GM12878 (cell line): ENCODE measurements around the gene BICD1. TPM values are rescaled to one million over a fixed set of nuclear protein-coding genes. Genes with fewer than 3 reads are reported as not detected.

ENCODE experiments used
- ASH2L ChIP-seq: fragments of 300-600, 200-600 bp; sonication (generic); IDR thresholded peaks from 2 replicates; pipeline ENCODE4 v1.6.1; 2017; ENCODE audit warnings: low read depth, mild to moderate bottlenecking, borderline replicate concordance
- BCL11A ChIP-seq: IDR thresholded peaks from 2 replicates; pipeline ENCODE4 v1.6.1; 2011; ENCODE audit warnings: low read depth, low read length
- CREB1 ChIP-seq: IDR thresholded peaks from 2 replicates; pipeline ENCODE4 v1.6.1; 2012; ENCODE audit warnings: low read depth, mild to moderate bottlenecking, inconsistent platforms
- CTCF ChIP-seq, 3 experiments: IDR thresholded peaks in 2 of 3; conservative IDR thresholded peaks in 1 of 3; 2 replicates each; pipeline ENCODE4 v1.5.1; 2011; ENCODE audit warnings: low read depth in 3 of 3, low read length in 3 of 3, mild to moderate bottlenecking in 3 of 3, control low read depth in 2 of 3, moderate library complexity in 2 of 3, inconsistent platforms in 1 of 3, mixed read lengths in 1 of 3; ENCODE audit not compliant: control insufficient read depth in 2 of 3, insufficient read depth in 1 of 3; ENCODE audit errors: extremely low read depth in 1 of 3
- E4F1 ChIP-seq: fragments of 450-650 bp; IDR thresholded peaks from 2 replicates; pipeline ENCODE4 v1.6.1; 2018; ENCODE audit warnings: borderline replicate concordance, mild to moderate bottlenecking; ENCODE audit not compliant: partially characterized antibody
- KAT2A ChIP-seq: conservative IDR thresholded peaks from 2 replicates; pipeline ENCODE4 v1.6.1; 2011; ENCODE audit warnings: low read depth, low read length; ENCODE audit not compliant: control insufficient read depth
- MYC ChIP-seq: IDR thresholded peaks from 2 replicates; pipeline ENCODE4 v1.6.1; 2011; ENCODE audit warnings: mild to moderate bottlenecking, low read length, moderate library complexity, inconsistent platforms; ENCODE audit not compliant: insufficient read depth, insufficient replicate concordance, insufficient read length, severe bottlenecking
- NBN ChIP-seq: fragments of 450-650 bp; IDR thresholded peaks from 2 replicates; pipeline ENCODE4 v1.6.1; 2016
- PKNOX1 ChIP-seq: fragments of 450-650 bp; IDR thresholded peaks from 2 replicates; pipeline ENCODE4 v1.6.1; 2016; ENCODE audit warnings: mild to moderate bottlenecking
- PML ChIP-seq: IDR thresholded peaks from 2 replicates; pipeline ENCODE4 v1.6.1; 2012; ENCODE audit warnings: low read length, inconsistent platforms
- RAD21 ChIP-seq: IDR thresholded peaks from 2 replicates; pipeline ENCODE4 v1.6.1; 2011; ENCODE audit warnings: mild to moderate bottlenecking, low read depth, low read length, moderate library complexity; ENCODE audit not compliant: insufficient read depth
- SMAD5 ChIP-seq: IDR thresholded peaks from 2 replicates; pipeline ENCODE4 v1.6.1; 2016; ENCODE audit warnings: antibody characterized with exemption, low read depth
- TARDBP ChIP-seq: IDR thresholded peaks from 2 replicates; pipeline ENCODE4 v1.6.1; 2016; ENCODE audit warnings: borderline replicate concordance
- USF1 ChIP-seq: IDR thresholded peaks from 2 replicates; pipeline ENCODE4 v1.6.1; 2011; ENCODE audit warnings: borderline replicate concordance, low read depth, mild to moderate bottlenecking, moderate library complexity, mixed read lengths, low read length; ENCODE audit not compliant: insufficient read depth; ENCODE audit errors: extremely low read length
- ZBTB4 ChIP-seq: fragments of 450-650 bp; formaldehyde crosslinking; IDR thresholded peaks from 2 replicates; pipeline ENCODE4 v1.4.0; 2022; ENCODE audit warnings: mild to moderate bottlenecking, moderate library complexity
- polyA plus RNA-seq, 11 experiments: library from polyadenylated mRNA; depleted of rRNA in 4 of 11; unstranded in 6 of 11; stranded (reverse) in 5 of 11; fragments of >200 nt; fragmentation: Nextera tagmentation in 4 of 11; fragmentation: Illumina TruSeq in 1 of 11; extraction: Ambion mirVana in 4 of 11; extraction: Trizol in 1 of 11; gene quantifications; 1 replicate in 1 of 11; 2 replicates in 10 of 11; pipeline versions ENCODE4 v1.2.1 to v1.2.3, GENCODE V29; 2011 to 2016; ENCODE audit warnings: inconsistent platforms in 2 of 11, missing spikeins in 2 of 11, low read depth in 1 of 11
- total RNA-seq, 4 experiments: library from RNA; depleted of rRNA in 3 of 4; stranded (reverse); fragments of >200 nt in 3 of 4; fragmentation: Illumina TruSeq in 1 of 4; extraction: Trizol in 1 of 4; gene quantifications; 2 replicates each; pipeline versions ENCODE4 v1.2.1 to v1.2.3, GENCODE V29; 2013 to 2021
- TF ChIP-seq, protein P1 (sequence below): IDR thresholded peaks from 2 replicates; pipeline ENCODE4 v1.6.1; 2011; ENCODE audit warnings: borderline replicate concordance, low read depth, mild to moderate bottlenecking, moderate library complexity, low read length; ENCODE audit not compliant: insufficient read depth, poor library complexity, severe bottlenecking

BICD1 gene
- total and polyA plus RNA-seq, 10 of the 15 experiments (the other 5 are each of a cell fraction or from before 2014, with no cell fraction given): 4.7 to 32.5 (median 14.4) TPM

DNA sequence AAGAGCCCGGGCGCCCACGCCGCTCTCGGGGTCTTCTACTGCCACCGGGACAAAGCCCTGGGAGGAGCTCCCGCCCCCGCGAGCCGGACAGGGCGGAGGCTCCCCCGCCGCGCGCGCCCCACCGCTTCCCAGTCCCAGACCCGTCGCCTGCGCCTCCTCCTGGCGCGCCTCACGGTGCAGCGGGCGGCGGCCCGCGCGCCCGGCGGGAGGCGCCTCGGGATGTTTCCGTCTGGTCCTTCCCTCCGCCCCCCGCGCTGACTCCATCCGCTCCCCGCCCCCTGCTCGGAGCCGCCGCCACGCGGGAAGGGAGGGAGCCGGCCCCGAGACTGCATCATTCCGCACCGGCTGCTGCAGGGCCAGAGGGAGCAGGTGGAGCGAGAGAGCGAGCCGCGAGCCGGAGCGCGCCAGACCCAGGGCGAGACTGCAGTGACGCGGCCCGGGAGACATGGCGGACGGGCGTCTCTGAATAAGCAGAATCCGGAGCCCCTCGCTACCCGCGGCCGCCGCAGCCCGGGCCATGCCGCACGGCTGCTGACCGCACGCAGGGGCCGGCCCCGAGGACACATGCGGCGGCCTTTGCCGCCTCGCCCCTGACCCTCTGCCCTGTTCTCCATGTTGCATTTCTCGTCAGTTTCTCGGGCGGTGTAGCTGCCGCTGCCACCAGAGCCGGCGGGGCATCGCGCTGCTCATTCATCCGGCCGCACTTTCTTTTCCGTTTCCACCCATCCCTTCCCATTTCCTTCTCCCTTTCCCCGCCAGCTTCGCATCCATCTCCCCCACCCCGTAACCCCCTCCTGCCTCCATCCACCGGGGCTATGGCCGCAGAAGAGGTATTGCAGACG lies at the start of gene BICD1 (continued):
- TF ChIP-seq, protein P1, sequence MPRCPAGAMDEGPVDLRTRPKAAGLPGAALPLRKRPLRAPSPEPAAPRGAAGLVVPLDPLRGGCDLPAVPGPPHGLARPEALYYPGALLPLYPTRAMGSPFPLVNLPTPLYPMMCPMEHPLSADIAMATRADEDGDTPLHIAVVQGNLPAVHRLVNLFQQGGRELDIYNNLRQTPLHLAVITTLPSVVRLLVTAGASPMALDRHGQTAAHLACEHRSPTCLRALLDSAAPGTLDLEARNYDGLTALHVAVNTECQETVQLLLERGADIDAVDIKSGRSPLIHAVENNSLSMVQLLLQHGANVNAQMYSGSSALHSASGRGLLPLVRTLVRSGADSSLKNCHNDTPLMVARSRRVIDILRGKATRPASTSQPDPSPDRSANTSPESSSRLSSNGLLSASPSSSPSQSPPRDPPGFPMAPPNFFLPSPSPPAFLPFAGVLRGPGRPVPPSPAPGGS: no peak
- TF ChIP-seq NBN (no peak), MYC (peak; percentile 52), E4F1 (no peak), CTCF (IDR thresholded peaks at IDR 0.05 in 2 of 3, conservative IDR thresholded peaks at IDR 0.05 in 1 of 3; ENCODE audit: control insufficient read depth in 2 of 3, extremely low read depth in 1 of 3, insufficient read depth in 1 of 3, low read depth in 3 of 3, low read length in 3 of 3) (peak; percentile 2 to 56 (median 21); a peak in 3 of 6 replicates), PKNOX1 (no peak), PML (no peak), KAT2A (no peak), CREB1 (peak; percentile 53), SMAD5 (0 out of 2 replicates have a peak, but pooled peaks have one; percentile 54), TARDBP (0 out of 2 replicates have a peak, but pooled peaks have one; percentile 52), BCL11A (no peak), RAD21 (peak; percentile 44; the same call in 1 of the 2 replicates), ZBTB4 (CRISPR knock-in tag) (no peak), ASH2L (peak; percentile 92), USF1 (no peak)
